HG03521 (cell line): Measurements from ENCODE around the gene MAGI1.

Experiments used
- ATAC-seq: cut with Tn5 transposase; IDR thresholded peaks from one replicate; pipeline ENCODE4 v1.9.1; 2021; ENCODE audit warnings: mild to moderate bottlenecking, moderate library complexity; ENCODE audit not compliant: unreplicated experiment

Gene MAGI1

DNA sequence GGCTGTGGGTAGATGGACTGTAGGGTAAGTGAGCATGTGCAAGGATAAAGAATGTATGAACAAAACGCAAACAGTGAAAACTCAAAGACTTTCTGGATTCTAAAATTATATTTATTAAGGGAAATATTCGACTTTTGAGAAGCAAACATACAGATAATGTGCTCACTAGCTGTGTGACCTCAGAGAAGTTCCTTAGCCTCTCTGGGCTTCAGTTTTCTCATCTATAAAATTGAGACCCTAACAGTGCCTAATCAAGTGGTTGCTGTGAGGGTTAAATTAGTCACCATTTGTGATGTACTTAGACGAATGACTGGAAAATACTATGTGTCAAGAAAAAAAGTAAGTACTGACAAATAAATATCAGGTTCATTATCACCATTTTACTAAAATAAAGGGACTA lies 261.7 kb downstream of the MAGI1 start:
- ATAC-seq, result no peak

DNA sequence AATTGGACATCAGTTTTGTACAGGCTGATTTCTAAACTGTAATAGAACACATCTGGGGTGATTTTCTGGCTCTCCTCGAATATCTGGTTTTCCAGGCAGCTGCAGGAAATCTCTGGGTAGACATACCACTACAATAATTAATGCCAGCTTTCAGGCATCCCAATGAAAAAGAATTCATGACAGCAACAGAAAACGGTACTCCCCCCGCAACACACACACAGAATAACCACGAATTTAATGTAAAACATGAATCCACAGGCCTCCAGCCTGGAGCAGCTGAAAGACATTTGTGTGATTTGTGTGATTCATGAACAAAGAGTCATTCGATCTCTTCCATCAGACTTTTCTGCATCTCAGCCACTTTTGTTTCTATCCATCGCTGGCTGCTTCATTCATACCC lies 262.2 kb downstream of the MAGI1 start:
- ATAC-seq, result no peak

DNA sequence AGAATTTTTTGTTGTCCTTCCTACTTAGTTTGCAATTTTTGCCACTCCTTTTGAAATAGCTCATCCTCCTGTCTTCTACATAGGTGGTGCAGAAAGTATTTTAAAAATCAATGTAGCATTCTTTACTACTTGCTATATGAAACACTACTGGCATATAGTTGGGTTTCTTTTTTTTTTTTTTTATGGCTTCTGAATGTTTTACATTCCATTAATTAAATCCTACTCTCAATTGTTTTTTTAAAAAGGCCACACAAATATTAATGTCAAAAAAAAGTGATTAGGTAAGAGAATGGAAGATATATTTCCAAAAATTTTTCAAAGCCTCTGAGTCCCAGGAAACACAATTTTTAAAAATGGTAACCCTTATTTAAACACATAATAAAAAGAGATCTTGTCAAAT lies 262.6 kb downstream of the MAGI1 start:
- ATAC-seq, result no peak

DNA sequence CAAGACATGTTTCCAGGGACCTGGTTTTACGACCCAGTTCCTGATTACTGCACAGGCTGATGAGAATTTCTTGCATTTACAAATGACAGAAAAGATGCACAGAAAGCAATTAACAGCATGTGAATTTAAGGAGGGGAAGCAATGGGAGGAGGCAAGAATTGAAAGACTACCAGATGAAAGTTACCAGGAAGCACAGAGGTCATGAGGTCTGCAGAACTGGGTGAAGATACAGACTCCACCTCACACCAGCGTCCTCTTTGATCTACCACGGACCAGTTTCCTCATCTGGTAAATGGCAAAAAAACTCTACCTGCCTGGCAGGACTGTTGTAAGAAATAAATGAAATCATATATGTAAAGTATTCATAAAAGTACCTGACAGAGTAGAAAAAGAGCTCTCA lies 266.0 kb downstream of the MAGI1 start:
- no peak for ATAC-seq

DNA sequence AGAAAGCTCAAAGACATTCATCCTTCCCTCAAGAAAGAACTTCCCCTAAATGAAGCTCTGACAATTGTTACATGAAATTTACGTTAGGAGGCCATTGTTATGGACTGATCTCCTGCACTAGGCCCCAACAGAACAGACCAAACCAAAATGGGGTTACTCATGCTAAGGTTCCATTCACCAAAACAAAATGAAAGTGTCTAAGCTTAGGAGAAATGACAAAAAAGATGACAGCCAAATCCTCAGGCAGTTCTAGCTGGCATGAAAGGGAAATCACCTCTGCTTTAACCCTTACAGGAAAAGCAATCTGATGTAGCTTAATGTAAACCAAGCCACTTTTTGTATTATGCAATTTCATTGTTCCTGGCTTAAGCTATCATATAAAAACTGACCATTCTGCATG lies 271.2 kb downstream of the MAGI1 start:
- no peak for ATAC-seq

DNA sequence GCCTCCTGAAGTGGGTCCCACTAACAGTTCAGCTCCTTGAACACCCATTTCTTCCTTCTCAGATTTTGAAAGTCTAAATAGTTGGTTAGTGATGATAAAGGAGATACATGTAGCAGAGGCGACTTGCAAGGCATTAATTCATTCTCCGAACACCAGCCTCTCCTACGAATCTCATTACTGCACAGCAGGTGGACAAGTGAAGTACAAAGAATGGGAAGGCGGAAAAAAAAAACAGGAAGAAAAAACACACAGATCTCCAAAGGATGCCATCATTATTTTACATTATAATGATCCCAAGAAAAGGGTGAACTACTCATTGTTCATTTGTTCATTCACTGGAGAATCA lies 276.5 kb downstream of the MAGI1 start:
- ATAC-seq, result no peak

DNA sequence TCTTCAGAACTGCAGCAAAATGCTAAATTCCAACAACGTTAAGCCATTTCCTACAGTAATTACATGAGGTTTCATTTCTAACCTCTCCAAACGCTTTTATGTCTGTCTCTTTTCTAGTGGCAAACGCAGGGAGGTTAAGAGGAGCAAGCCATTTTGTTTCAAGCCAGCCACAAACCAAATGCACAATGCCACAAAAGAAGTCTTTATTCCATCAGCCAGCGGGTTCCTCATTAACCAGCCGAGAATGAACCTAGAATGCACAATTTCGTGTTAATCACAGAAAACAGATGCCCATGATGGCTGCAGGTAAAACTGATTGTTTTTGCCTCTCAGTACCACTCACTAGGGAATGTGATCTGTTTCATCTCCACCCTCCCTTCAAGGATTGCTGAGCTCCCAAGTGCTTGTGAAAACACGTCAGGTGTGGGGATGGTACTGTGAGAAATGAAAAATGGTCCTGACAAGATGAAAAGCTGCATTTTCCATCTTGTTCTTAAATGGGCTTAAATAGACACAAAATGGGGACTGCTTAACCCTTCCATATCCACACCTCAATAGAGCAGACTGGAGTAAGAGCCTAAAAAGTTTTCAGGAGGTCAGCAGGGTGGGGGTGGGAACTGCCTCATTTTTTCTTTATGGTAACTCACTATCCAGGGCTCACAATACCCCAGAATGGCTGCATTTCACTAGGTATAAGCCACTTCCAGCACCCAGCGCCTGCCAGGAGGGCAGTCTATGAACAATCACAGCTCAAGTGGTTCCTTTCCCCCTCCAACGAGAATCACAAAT lies 277.1 kb downstream of the MAGI1 start:
- no peak for ATAC-seq

DNA sequence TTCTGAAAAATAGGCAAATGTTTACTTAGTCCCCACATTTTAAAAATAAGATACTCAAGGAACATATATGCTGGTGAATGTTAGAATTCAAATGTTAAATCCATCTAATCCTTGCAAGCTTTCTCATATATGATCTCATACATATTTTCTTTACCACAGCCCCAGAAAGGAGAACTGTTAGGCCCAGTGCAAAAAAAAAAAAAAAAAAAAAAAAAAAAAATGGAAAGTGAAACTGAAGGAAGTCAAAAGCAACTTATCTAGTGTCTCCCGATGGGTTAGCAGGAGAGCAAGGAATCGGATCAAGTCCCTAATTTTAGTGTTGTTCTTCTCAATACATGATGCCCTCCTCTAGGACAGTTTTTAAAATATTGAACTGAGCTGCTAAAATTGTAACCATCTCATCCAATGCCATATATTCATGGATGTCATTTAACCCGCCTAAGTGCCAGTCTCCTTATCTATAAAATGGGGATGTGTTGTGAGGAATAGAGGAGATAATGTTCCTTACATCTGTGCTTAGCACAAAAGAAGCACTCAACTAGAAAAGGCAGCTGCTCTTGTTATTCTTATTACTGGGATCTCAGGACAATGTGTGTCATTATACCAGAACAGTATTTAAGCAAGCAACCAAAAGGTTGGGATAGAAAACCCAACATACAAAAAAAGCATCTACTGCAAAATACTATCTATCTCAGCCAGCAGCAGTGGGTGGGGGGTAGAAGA lies 279.7 kb downstream of the MAGI1 start:
- no peak for ATAC-seq

DNA sequence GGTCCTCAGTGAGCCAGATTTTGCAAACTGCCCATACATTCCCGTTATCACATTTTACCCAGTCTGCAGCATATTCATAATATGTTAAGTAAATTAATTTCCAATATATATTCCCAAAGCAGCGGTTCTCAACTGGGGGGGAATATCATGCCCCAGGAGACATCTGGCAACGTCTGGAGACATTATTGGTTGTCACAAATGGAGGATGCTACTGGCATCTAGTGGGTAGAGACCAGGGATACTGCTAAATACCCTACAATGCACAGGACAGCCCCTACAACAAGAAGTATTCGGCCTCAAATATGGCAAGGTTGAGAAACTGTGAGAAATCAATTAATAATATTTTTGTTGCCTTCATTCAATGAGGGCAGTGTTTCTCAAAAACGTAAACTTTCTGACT lies 280.3 kb downstream of the MAGI1 start:
- no peak for ATAC-seq

DNA sequence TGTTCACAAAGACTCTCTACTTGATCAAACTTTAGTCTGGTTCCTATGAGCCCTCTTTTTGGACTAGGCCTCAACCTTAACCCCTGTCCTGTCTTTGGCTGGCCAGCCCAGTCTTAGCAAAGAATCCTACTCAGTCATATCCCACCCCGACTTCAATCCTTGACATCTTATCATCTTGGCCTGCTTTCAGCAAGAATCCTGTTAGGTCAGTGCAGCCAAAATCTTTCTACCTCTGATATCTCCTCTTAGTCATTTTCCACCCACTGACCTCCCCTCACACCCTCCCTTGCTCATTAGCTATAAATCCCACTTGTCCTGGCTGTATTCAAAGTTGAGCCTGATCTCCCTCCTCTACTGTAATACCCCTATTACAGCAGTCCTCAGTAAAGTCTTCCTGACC lies 286.1 kb downstream of the MAGI1 start:
- no peak for ATAC-seq

DNA sequence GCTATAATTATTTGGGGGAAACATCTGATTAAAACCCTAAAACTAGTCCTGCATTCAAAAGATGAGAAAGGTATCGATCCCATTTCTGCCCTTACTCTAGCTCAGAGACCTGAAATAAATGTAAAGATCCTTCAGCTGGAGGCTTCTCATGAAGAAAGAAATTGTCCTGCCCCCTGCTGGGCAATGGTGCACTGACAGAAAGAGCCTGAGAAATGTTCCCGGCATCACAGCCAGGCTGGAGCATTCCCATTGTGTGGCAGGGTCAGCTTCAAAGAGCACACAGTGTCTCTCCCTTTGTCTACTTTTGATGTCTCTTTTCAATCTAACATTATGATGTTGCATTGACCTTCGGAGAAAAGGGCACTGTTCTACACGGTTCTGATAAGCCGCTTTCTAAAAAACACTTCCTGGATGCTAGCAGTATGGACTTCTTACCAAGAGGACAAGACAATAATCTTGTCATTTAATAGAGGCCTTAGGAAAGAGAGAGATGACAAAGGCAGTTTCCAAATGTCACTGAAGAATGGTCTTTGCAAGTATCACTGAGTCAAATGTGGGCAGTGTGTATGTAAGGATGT lies 287.5 kb downstream of the MAGI1 start:
- no peak for ATAC-seq

DNA sequence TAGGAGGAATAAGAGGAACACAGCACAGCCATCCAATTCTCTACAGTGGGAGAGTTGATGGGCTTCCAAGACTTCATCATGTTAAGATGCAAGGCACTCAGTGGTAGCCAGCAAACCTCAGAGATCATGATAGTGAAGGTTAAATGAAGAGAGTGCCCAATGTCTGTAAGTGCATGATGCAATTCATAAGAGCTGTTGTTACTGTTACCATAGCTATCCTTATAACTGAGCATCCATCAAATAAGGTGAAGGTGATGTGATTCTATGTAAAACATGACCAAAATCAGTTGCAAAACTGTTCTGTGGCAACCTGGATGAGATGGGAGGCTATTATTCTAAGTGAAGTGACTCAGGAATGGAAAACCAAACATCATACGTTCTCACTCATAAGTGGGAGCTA lies 289.7 kb downstream of the MAGI1 start:
- ATAC-seq, result no peak

DNA sequence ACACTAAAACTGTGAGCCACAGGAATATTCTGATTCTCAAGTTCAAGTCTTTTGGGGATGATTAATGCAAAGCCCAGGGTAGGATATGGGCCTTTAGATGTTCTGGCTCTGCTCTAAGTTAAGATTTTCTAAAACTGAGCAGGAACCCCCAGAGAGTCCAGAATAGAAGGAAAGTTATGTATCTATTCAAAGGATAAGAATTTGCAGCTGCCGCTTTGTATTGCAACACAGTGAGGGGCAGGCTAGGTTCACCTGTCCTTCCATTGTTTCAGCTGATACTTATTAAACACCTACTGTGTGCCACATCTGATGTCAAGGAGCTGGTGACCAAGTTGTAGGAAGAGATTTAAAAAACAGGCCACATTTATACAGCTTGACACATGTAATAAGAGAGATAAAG lies 290.4 kb downstream of the MAGI1 start:
- no peak for ATAC-seq

DNA sequence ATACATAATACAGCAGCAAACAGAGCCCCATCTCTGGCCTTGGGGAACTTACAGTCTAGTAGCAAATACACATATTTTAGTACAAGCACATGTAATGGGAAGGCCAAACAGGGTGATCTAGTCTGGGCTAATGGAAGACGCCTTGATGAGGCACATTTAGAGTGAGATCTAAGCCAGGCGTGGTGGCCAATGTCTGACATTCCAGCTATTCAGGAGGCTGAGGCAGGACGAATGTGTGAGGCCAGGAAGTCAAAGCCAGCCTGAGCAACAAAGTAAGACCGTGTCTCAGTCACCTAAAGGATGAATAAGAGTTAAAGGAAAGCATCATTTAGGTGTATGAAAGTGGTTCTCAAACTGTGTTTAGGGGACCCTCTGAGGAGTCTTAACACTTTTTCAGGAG lies 291.9 kb downstream of the MAGI1 start:
- ATAC-seq, result no peak

DNA sequence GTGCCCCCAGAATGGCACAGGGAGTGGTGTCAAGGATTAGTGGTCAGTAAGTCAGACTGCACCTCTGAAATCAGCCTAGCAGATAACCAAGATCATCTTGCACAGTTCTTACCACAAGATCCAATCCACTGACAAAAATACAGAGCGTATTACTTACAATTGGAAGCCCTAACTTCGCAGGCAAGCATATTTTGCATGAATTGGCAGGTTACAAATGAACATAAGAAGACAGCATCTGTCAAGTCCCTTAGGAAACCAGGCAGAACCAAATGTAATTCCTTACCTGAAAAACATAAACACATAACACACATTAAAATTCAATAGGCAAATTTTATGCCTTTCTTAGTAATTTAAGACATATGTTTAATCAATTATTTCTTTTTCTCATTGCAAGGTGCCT lies 293.4 kb downstream of the MAGI1 start:
- no peak for ATAC-seq

DNA sequence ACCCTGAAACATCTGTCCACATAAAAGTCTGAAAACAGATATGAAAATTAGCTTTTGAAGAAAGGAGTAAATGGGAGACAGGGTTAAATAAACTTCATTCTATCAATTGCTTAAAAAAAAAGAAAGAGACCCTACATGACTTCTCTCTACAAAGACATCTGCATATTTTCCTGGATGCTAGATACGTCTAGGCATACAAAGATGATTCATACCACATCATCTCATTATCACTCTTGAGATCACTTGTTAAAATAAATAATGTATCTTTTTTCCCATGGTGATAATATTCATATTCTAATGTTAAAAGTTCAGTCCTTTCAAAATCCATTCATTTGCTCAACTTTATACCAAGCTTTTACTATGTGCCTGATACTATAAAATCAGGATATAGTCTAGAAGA lies 295.8 kb downstream of the MAGI1 start:
- ATAC-seq, result no peak

DNA sequence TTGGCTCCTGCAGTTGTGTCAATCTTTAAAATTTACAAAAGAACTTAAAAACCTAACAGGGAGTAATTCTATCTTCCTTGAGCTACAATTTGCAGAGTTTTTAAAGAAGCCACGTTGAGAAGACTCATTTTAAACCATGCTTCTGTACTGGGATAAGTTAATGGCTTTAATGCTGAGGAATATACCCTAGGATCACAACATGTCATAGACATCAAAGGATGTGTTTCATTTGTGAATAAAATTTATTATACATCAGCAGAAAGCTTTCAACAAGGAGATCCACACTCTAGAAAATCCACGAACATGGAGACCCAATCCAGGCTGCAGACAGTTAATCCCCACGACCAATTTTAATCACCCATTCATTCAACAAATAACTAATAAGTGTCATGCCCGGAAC lies 297.2 kb downstream of the MAGI1 start:
- ATAC-seq, result no peak

DNA sequence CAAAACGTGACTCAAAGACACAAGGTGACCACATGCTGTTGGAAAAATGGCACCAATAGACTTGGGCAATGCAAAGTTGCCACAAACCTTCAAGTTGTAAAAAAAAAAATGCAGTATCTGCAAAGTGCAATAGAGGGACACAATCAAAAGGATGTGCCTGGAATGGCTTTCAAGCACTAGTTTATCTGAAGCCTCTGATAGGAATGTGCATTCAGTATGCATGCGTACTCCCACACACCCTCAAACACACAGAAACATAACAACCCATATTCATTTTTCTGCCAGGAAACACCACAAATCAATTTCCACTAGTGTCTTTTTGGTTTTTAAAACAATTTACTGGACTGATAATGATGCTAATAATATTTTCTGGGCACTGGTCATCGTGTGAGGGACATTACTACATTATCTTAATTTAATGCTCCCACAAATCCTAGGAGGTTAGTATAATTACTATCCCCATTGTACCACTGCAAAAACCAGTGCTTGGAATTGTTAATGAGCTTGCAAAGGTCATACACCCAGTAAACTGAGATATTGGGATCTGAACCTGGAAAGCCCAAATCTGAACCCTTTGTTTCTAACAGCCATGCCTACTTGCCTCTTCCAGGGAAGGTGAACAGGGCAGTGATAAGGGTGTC lies 298.7 kb downstream of the MAGI1 start:
- no peak for ATAC-seq

DNA sequence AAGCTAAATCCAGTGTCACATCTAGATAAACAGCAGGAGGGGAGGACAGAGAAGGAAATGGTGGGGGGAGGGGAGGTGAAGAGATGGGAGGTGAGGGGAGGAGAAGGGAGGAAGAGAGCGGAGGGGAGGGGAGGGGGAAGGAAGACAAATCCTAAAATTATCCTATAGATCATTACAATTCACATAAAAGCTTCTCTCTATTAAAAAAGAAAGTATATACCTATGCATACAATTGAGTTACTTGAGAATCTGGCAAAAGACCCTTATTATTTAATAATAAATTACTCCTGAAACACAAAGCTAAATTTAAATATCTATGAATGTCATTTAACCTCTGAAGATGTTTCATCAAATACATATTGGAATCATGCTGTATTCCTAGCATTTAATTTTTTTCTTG lies 303.9 kb downstream of the MAGI1 start:
- ATAC-seq, result no peak

DNA sequence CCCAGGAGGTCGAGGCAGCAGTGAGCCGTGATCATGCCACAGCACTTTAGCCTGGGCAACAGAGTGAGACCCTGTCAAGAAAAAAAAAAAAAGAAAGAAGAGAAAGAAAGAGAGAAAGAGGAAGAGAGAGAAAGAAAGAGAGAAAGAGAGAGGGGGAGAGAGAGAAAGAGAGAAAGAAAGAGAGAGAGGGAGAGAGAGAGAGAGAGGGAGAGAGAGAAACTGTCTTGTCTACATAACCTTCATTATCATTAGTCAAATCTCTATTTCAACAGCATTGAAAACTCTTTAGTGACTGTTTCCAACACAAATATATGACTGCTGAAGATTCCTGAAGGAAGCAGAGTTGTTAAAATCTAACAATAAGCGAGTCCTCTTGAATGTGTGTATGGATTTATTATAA lies 304.3 kb downstream of the MAGI1 start:
- ATAC-seq, result no peak

DNA sequence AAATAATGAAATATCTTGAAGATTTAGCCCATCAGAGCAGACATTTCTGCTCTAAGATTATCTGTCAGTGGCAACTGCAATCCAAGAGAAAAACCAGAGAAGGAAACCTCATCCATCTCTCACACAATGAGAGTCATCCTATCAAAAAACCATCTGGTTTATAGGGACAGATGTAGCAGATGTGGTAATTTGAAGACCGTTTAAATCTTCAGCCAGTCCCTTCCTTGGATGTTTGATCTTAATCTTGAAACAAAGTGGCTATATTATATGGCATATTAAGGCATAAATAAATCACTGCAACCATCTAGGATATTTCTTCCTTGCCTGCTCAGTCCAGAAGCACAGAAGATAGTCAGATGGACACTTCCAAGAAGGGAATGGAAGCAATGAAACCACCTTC lies 305.3 kb downstream of the MAGI1 start:
- no peak for ATAC-seq
